GM21737 (cell line): Measurements from ENCODE around the gene SCN7A.

Source experiments
- ATAC-seq: cut with Tn5 transposase; IDR thresholded peaks from one replicate; pipeline ENCODE4 v1.9.1; 2021; ENCODE audit warnings: mild to moderate bottlenecking, moderate library complexity; ENCODE audit not compliant: unreplicated experiment

Gene SCN7A

GRCh38 chr2:166404831-166405568 is 89.0 kb downstream of the SCN7A start:
- no peak for ATAC-seq

- ATAC-seq, result no peak
Observed at GRCh38 chr2:166394245-166394644, 99.8 kb downstream of the SCN7A start.

- ATAC-seq, result no peak
Observed at GRCh38 chr2:166393008-166393407, 101.0 kb downstream of the SCN7A start.

- no peak for ATAC-seq
Observed at GRCh38 chr2:166388481-166389070, 105.5 kb downstream of the SCN7A start.

GRCh38 chr2:166385313-166385712 is 108.7 kb downstream of the SCN7A start:
- no peak for ATAC-seq

- ATAC-seq, result no peak
Observed at GRCh38 chr2:166384774-166385173, 109.3 kb downstream of the SCN7A start.

GRCh38 chr2:166382448-166382847 is 111.6 kb downstream of the SCN7A start:
- no peak for ATAC-seq

- no peak for ATAC-seq
Observed at GRCh38 chr2:166380615-166381014, 113.4 kb downstream of the SCN7A start.

GRCh38 chr2:166376873-166377272 is 117.2 kb downstream of the SCN7A start:
- no peak for ATAC-seq

GRCh38 chr2:166376488-166376828 is 117.6 kb downstream of the SCN7A start:
- ATAC-seq, result no peak

- no peak for ATAC-seq
Observed at GRCh38 chr2:166375736-166376487, 118.1 kb downstream of the SCN7A start, which contains the start of gene SCN9A. Gene SCN9A (minus strand): TSS chr2:166375944. CDS start chr2:166311756, 64,188 bp downstream.

- no peak for ATAC-seq
Observed at GRCh38 chr2:166375195-166375735, 118.8 kb downstream of the SCN7A start.

GRCh38 chr2:166373951-166374350 is 120.1 kb downstream of the SCN7A start:
- no peak for ATAC-seq

- ATAC-seq, result no peak
Observed at GRCh38 chr2:166373539-166373938, 120.5 kb downstream of the SCN7A start.

- ATAC-seq, result no peak
Observed at GRCh38 chr2:166373105-166373504, 120.9 kb downstream of the SCN7A start.

- no peak for ATAC-seq
Observed at GRCh38 chr2:166372046-166372445, 122.0 kb downstream of the SCN7A start.

GRCh38 chr2:166365803-166366420 is 128.1 kb downstream of the SCN7A start:
- no peak for ATAC-seq

- ATAC-seq, result no peak
Observed at GRCh38 chr2:166365239-166365638, 128.8 kb downstream of the SCN7A start.

- ATAC-seq, result no peak
Observed at GRCh38 chr2:166364476-166365161, 129.4 kb downstream of the SCN7A start.

GRCh38 chr2:166361351-166362153 is 132.5 kb downstream of the SCN7A start:
- no peak for ATAC-seq
